Right atrium auricular region (tissue), 2 donors: Measurements from ENCODE around the gene SEH1L. TPM values are rescaled to one million over a fixed set of nuclear protein-coding genes. Genes with fewer than 3 reads are reported as not detected.

ENCODE experiments used
- DNase-seq: peaks from one replicate; pipeline ENCODE4 v3.0.0-alpha.2; 2019; ENCODE audit warnings: low spot score
- H3K27ac ChIP-seq, 2 donors: fragments of 200-600 bp; sonication (generic); 1 replicate in 1 of 2; 2 replicates in 1 of 2; pipeline ENCODE4 v1.5.1; 2016 to 2019
- H3K27me3 ChIP-seq, 2 donors: fragments of 200-600 bp; sonication (generic); one replicate each; pipeline versions ENCODE4 v1.5.1 to v1.6.0; 2017 to 2019
- H3K36me3 ChIP-seq: fragments of 200-600 bp; sonication (generic); one replicate; pipeline ENCODE4 v1.5.1; 2016
- H3K4me1 ChIP-seq, 2 donors: fragments of 200-600 bp; sonication (generic); one replicate each; pipeline versions ENCODE4 v1.5.1 to v1.6.0; 2017 to 2019
- H3K4me3 ChIP-seq, 2 donors: fragments of 200-600 bp; sonication (generic); 1 replicate in 1 of 2; 2 replicates in 1 of 2; pipeline ENCODE4 v1.5.1; 2017 to 2019; ENCODE audit warnings: mild to moderate bottlenecking in 1 of 2, moderate library complexity in 1 of 2
- H3K9me3 ChIP-seq, 2 donors: fragments of 200-600 bp; sonication (generic); one replicate each; pipeline ENCODE4 v1.5.1; 2019
- CTCF ChIP-seq, 2 donors: fragments of 200-600 bp; sonication (generic); IDR thresholded peaks; one replicate each; pipeline ENCODE4 v1.5.1; 2019; ENCODE audit warnings: antibody characterized with exemption in 2 of 2
- total RNA-seq, 2 donors: library from RNA; depleted of rRNA; stranded (reverse); fragments of >200 nt; gene quantifications; one replicate each; pipeline ENCODE4 v1.1.0, GENCODE V29; 2016

The SEH1L gene
- total RNA-seq, 2 donors from 2014 or later = 7.7 to 17.7 TPM

- DNase-seq = no peak
- Histone ChIP-seq H3K9me3 (no peaks in the 10 kb centered on the region), H3K27me3 (no peaks in the 10 kb centered on the region), H3K27ac (no peak overlapping the region), H3K4me1 (no peaks in the 10 kb centered on the region), H3K36me3 (peaks cover 9% of the 10 kb centered on the region), H3K4me3 (no peak overlapping the region)
- no peak for TF ChIP-seq CTCF (IDR thresholded peaks at IDR 0.05)
Observed at GRCh38 chr18:13036622-13037320, 89.0 kb downstream of the SEH1L start.

Other genes starting within 250 kb of the SEH1L start
- gene CEP76, start 245.3 kb upstream of the SEH1L start, total RNA-seq = 1 to 10 TPM; 3.1 to 4.4 TPM
- gene PSMG2, start 245.0 kb upstream of the SEH1L start, total RNA-seq = 10 to 100 TPM; 37.7 to 46.0 TPM
- 10 to 100 TPM; 13.2 to 14.3 TPM for gene PTPN2, start 63.8 kb upstream of the SEH1L start, total RNA-seq
- gene CEP192, start 43.4 kb downstream of the SEH1L start, total RNA-seq = 10 to 100 TPM; 23.7 to 24.0 TPM